ENCODE results near the gene THBS1. TPM values are rescaled to one million over a fixed set of nuclear protein-coding genes. Genes with fewer than 3 reads are reported as not detected.

Gene THBS1
- total RNA-seq, 1 donor from 2014 or later, result 29.5 TPM

DNA sequence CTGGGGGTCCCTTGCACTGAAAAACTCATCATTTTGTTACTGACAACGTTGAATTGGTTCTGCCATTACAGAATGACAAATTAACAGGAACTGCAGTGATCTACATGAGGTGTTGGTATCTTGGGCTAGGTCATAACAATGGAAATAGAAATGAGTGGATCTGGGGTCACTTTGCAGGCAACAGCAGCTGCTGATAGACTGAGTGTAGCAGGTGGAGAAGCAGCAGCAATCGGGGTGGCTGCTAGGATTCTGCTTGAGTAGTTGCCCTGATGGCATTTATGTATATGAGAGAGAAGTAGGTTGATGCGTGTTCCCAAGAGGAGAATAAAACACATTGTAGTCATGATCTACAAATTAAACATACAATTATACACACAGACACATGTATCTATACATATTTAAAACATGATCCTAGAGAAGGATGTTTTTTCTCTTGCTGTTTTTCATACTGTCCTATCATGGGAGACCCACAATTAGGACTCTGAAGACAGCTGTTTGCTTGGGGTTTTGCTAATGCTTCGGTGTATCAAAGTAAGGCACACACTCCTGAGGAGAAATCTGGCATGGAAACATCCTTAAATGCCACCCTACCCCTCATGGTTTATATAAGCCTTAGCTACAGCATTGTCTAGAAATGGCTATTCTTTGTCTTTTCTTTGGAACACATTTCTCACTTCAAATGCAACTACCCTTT is 15.8 kb upstream of the THBS1 start:
- DNase-seq, result no peak
- intact Hi-C loops (cut with micrococcal nuclease), result no loop called here
- no peak for ATAC-seq

DNA sequence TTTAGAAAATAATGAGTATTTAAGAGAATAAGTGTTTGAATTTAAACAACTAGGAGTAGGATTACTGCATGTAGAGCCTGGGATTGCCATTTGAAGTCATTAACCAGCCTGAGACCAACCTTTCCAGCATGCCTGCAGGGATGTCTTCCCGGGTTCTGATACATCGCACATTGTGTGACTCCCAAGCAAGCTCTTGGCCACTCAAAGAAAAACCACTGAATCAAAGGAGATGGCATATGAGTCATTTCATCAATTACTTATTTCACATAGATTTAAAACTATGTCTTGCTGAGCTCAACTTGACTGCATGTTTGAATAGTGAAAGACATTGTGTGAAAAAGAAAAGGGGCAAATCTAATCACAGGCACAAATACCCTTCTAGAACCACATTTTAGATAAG is 15.0 kb upstream of the THBS1 start:
- no peak for ATAC-seq
- intact Hi-C loops (cut with micrococcal nuclease), result no loop called here

DNA sequence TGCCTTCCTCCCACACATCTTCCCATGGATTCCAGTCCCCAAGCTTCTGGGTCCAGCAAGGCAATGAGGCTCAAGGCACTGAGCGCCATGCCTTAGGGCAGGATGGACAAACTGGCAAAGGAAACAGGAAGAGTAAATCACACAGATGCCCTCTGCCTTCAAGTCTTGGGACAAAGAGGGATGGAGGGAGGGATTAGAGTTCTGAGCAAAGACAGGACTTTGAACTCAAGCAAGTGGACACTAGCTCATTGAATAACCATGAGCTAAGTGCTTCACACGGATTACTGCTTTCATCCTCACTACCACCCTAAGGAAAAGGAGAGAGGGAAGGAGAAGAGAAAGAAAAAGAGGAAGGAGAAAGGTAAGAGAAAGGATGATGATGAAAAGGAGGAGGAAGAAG is 7.6 kb upstream of the THBS1 start:
- no peak for ATAC-seq
- intact Hi-C loops (cut with micrococcal nuclease), result no loop called here
- no peak for DNase-seq

More for the DNA sequence above, 15.0 kb upstream of the THBS1 start:
- DNase-seq, result no peak

DNA sequence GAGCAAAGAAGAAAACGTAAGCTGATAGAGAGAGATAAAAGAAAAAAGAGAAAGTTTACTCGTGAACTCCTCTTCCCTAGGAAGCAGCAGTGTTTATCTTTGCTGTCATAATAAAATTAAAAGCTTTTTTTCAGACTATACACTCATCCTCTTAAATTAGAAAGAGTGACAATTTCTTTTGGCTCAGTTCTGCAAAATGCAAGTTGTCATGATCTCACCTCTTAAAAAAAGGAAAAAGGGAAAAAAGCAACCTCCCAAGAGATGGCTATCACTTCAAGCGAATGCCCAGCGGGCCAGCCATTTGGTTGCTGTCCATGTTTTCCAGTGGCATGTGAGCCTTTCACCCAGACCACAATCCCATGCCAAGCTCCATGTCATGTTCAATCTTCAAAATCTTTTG is 7.0 kb upstream of the THBS1 start:
- no peak for ATAC-seq
- DNase-seq, result no peak
- intact Hi-C loops (cut with micrococcal nuclease), result no loop called here

DNA sequence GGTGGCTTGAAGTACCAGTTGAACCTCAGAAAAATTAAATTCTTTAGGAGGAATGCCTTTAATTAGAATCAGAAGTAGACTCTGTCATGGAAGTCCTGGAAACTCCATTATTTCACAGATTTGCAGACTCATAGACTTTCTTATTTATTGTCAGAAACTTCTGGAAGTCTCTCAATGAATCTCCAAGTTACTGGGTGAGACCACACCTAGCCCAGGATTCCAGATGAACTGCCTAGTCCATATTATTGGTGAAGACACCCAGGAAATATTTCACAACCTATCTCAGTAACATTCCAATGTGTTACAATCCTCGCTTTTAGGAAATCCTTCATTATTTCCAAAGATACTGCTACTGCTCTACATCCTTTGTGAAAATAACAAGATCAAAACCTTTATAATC is 6.5 kb upstream of the THBS1 start:
- ATAC-seq (no peak), DNase-seq (no peak)
- intact Hi-C loops (cut with micrococcal nuclease), result no loop called here

DNA sequence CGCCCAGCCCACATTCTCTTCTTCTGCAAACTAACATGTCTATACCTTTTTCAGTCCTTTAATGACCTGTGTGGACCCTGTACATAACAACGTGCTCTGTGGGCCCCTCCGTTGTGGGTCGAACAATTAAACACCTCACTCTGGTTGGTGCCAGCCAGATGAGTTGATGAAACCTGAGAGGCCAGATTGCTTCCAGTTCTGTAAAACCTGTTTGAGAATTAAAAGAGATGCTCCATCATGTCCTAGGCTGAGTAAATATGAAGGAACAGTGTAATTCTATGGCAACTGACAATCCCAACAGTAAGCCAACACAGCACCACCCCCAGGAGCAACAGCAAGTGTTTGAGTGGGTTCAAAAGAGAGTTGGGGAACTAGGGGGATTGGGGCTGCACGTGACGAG is 5.7 kb upstream of the THBS1 start:
- no peak for ATAC-seq
- intact Hi-C loops (cut with micrococcal nuclease), result loop anchor here (5.0 kb wide), 1 partner anchor 403 kb away; no protein-coding TSS in a partner anchor

DNA sequence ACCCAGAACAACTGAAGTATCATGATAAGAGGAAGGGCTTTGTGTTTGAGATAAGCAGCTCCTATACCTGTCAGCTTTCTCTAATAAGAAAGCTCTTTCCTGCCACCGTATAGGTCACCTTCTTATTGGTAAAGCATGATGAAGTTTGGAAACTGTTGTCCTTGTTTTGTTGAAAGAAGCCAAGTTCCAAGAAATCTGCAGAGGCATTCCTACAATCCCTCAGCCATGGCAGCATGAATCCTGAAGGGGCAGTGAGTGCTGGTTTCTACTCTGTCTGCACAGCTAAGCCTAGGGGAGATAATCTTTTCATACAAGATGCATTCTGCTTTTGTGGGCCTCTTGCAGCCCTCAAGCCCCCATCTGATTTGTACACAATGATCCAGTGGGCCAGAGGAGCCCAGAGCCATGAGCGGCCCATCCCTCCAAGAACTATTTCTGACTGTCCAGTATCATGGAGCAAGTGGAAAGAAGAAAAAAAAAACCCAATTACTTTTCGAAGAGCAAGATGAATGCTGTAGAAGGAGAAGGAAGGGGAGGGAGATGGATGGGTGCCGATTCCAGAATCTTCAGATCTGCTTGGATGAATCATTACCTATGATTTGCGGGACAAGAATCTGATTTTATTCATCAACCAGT is 1.9 kb upstream of the THBS1 start:
- DNase-seq (no peak), ATAC-seq (no peak)
- intact Hi-C loops (cut with micrococcal nuclease), result loop anchor here (5.0 kb wide), 1 partner anchor 407 kb away; no protein-coding TSS in a partner anchor

More for the DNA sequence above, 5.7 kb upstream of the THBS1 start:
- no peak for DNase-seq

DNA sequence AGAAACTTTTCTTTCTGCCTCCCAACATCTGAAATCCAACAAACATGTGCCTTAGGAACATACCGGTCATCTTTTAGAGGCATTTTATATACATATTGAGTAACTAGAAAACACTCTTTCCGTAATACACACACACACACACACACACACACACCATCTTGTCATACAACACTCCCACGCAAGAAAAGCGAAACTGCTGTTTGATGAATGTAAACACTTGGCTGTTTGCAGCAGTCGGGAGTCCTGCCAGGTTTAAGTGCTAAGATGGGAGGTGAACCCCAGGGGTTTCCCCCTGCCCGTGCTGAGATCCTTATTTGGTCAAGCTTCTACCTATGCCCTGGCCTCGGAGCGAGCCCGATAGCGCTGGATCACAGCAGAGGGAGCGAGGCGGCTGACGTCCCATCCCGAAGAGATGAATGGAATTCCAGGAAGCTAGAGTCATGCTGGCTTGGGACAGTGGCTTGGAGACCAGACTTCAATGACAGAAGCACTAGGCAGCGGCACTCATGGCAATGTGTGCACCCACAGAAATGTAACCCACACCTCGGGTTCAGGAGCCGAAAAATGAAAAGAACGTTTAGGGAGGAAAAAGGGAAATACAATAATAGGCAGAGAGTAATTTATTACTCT is 1.3 kb upstream of the THBS1 start:
- intact Hi-C loops (cut with micrococcal nuclease), result loop anchor here (5.0 to 10.0 kb wide), 4 partner anchors 175 to 765 kb away; no protein-coding TSS in a partner anchor
- ATAC-seq (peak; percentile 74), DNase-seq (peak; percentile 80)

DNA sequence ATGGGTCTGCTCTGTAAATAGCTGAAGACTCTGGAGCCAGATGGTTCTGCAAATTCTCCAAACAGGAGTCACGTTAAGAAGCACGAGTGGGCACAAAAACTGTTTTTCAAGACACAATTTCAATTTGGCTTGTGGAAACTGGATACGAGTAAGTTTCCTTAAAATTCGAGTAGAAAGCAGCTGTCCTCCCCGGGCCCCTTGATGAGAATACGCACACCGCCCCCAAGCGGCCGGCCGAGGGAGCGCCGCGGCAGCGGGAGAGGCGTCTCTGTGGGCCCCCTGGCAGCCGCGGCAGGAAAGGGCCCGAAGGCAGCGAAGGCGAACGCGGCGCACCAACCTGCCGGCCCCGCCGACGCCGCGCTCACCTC is 778 bp upstream of the THBS1 start:
- peak; percentile 91 for ATAC-seq
- intact Hi-C loops (cut with micrococcal nuclease), result loop anchor here (5.0 to 10.0 kb wide), 3 partner anchors 175 to 765 kb away; no protein-coding TSS in a partner anchor
- peak; percentile 97 for DNase-seq

DNA sequence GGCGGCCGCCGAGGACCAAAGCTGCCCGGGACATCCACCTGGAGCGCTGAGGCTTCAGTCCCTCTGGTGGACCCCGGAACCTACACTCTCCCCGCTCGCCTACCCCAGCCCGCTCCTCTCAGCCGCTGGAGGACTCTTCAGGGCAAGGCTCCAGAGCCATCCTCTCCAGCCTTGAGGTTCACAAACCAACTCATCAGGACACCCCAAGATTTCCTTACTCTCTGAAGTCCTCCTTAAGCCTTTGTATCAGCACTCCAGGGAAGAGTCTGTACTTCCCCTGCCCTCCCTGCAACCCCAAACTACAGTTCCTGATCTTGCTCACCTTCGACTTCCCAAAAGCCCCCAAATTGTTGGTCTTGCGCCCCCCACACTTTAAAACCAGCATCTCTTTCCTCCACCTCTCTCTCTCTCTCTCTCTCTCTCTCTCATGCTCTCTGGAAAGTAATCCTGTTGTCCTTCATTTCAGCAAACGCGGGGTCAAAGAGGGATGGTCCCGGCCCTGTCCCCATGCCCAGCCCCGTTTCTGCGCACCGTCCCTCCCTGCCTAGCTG is 438 bp downstream of the THBS1 start:
- ATAC-seq (peak; percentile 5), DNase-seq (no peak)
- intact Hi-C loops (cut with micrococcal nuclease), result loop anchor here (5.0 to 10.0 kb wide), 3 partner anchors 173 to 767 kb away; no protein-coding TSS in a partner anchor

DNA sequence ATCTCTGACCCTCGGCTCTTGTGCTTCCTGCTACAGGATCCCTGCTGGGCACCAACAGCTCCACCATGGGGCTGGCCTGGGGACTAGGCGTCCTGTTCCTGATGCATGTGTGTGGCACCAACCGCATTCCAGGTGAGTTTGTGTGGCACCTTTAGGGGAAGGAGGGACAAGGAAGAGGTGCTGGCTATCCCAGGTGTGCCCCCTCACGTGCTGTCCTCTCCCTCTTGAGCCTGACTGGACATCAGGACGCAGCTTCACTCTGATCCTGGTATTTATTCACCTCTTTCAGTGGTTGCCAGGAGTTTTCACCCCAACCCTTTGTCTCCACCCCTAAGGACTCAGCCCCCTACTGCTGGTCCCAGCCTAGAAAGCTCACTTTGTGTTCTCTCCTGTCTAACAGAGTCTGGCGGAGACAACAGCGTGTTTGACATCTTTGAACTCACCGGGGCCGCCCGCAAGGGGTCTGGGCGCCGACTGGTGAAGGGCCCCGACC is 960 bp downstream of the THBS1 start:
- ATAC-seq, result peak; percentile 52
- intact Hi-C loops (cut with micrococcal nuclease), result loop anchor here (5.0 to 10.0 kb wide), 3 partner anchors 173 to 767 kb away; no protein-coding TSS in a partner anchor
- peak; percentile 66 for DNase-seq

DNA sequence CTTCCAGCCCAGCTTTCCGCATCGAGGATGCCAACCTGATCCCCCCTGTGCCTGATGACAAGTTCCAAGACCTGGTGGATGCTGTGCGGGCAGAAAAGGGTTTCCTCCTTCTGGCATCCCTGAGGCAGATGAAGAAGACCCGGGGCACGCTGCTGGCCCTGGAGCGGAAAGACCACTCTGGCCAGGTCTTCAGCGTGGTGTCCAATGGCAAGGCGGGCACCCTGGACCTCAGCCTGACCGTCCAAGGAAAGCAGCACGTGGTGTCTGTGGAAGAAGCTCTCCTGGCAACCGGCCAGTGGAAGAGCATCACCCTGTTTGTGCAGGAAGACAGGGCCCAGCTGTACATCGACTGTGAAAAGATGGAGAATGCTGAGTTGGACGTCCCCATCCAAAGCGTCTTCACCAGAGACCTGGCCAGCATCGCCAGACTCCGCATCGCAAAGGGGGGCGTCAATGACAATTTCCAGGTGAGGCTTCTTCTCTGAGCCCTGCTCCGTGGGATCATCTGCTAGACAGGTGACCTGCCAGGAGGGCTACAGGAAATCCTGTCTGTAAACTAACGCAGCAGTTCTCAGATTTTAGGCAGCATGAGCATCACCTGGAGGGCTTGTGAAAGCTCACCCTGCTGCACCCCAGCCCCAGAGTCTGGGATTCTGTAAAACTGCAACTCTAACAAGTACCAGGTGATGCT is 1.6 kb downstream of the THBS1 start:
- DNase-seq (peak; percentile 56), ATAC-seq (no peak)
- intact Hi-C loops (cut with micrococcal nuclease), result loop anchor here (5.0 to 10.0 kb wide), 3 partner anchors 172 to 768 kb away; no protein-coding TSS in a partner anchor

DNA sequence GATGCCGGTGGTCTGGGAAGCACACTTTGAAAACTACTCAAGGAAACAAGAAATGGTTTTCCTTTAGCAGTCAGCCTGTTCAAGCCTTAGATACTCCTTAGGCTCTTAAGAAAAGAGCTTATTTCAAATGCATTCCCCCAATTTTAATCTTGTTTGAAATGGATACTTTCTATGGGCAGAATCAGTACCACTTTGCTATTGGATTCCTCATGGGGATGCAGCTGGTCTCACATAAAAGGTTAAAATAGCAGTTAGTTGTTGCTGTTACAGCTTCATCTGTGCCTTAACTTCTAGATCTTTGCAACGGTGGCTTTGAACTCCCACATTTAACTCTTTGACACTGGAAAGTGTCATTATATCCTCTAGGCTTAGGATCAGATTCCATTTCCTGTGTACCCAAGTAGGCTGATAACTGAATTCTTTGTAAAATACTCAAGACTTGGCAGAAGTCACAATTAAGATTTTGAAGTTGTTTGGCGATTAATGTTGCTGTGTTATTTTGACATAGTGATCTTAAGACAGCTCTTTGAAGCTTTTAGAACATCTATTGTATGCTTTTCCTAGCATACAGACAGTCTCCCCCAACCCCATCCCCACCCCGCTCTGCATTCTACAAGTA is 2.2 kb downstream of the THBS1 start:
- ATAC-seq (no peak), DNase-seq (no peak)
- intact Hi-C loops (cut with micrococcal nuclease), result loop anchor here (5.0 to 10.0 kb wide), 3 partner anchors 172 to 768 kb away; no protein-coding TSS in a partner anchor

DNA sequence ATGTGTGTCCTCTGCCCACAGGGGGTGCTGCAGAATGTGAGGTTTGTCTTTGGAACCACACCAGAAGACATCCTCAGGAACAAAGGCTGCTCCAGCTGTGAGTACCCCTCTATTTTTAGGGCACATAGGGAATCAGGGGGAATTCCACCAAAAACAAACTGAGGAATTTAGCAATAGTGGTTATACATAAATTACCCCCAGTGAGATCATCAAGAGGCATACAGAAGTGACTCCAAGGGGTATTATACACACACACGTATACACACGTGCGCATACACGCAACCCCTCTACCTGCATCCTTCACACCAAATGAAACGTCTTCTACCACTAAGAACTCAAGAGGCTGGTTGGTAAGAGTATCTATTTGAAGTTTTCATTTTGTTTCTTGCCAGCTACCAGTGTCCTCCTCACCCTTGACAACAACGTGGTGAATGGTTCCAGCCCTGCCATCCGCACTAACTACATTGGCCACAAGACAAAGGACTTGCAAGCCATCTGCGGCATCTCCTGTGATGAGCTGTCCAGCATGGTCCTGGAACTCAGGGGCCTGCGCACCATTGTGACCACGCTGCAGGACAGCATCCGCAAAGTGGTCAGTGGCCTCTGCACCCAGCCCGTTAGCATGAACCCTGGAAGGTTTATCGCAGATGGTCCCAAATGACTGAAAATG is 2.9 kb downstream of the THBS1 start:
- no peak for DNase-seq
- ATAC-seq, result no peak
- intact Hi-C loops (cut with micrococcal nuclease), result loop anchor here (5.0 to 10.0 kb wide), 3 partner anchors 171 to 769 kb away; no protein-coding TSS in a partner anchor

DNA sequence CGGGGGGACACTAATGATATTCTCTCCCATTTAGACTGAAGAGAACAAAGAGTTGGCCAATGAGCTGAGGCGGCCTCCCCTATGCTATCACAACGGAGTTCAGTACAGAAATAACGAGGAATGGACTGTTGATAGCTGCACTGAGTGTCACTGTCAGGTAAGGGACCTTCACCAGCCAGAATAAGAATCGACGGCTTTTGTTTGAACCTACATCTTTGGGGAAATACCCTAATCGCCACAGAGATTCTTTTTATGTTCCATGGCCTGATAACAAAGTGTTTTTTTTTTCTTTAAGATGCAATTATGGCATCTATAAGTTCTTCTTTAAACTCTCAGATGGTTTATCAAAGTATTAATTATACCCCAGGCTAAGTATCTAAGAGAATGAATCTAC is 3.4 kb downstream of the THBS1 start:
- intact Hi-C loops (cut with micrococcal nuclease), result loop anchor here (5.0 to 10.0 kb wide), 3 partner anchors 171 to 769 kb away; no protein-coding TSS in a partner anchor
- DNase-seq (no peak), ATAC-seq (no peak)

DNA sequence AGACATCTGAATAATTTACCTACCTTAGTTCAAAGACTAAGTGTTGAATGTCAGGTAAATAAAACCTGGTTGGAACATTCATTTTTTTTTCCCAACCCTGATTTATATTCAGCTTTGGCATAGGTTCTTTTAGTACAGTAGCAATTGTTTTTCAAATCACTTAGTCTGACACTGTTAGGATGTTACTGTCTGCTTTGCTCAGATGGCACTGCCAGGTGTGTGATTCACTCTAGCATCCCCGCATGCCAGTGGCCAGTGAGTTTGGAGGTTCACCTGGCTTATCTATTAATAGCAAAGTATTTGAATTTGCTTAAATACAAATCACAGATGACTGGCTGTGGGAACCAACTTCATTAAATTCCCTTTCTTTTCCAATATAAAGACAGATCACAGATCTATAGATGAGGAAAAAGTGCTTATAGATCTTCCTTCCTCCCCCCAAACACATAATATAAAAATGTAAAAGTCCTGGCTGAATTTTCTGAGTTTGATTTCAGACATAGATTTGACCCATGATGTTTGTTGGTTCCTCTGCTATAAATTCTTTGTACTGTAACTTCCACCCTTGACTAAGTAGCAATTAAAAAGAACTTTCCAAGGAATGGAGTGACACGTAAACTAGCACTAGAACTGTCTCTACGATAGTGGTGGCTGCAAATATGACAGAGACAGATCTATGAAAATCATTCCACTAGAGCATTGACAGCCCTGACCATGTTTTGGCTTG is 3.9 kb downstream of the THBS1 start:
- DNase-seq, result no peak
- no peak for ATAC-seq
- intact Hi-C loops (cut with micrococcal nuclease), result loop anchor here (5.0 to 10.0 kb wide), 3 partner anchors 170 to 770 kb away; no protein-coding TSS in a partner anchor

DNA sequence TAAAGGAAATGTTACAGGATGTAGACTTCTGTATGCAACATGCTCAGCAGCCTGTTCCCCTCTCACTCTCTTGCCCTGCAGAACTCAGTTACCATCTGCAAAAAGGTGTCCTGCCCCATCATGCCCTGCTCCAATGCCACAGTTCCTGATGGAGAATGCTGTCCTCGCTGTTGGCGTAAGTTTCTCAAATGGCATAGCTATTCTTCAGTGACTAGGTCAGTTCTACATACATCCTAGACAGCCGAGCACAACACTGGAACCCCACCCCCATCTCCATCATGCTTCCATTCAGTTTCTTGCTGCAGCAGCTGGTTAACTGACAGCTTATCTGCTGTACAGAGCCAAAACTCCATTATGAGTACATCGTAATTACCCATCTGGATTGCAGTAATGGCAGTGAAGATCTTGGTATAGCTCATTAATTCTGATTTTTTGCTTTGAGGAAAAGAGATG is 4.5 kb downstream of the THBS1 start:
- intact Hi-C loops (cut with micrococcal nuclease), result loop anchor here (10.0 kb wide), 2 partner anchors 169 to 771 kb away; no protein-coding TSS in a partner anchor
- ATAC-seq (no peak), DNase-seq (no peak)

All from left ventricle myocardium superior (tissue), 1 donor.